GM23338 (cell line): ENCODE results near the gene HSPH1. TPM values are rescaled to one million over a fixed set of nuclear protein-coding genes. Genes with fewer than 3 reads are reported as not detected.
A peak's percentile ranks its signal among the peaks of the same experiment; 100 is the strongest.

Source experiments
- ATAC-seq: fragments of 200-7000 bp; cut with Tn5 transposase; 3 replicates; pipeline ENCODE4 v1.9.1; 2020
- DNase-seq: peaks from one replicate; pipeline ENCODE4 v3.0.0-alpha.2; 2015; ENCODE audit warnings: low spot score
- H2AFZ ChIP-seq: fragments of 200-600 bp; sonication (generic); 2 replicates; pipeline ENCODE4 v1.8.0; 2016; ENCODE audit warnings: antibody characterized with exemption, mild to moderate bottlenecking, moderate library complexity
- H3F3A ChIP-seq: fragments of 200-600 bp; sonication (generic); replicated peaks from 2 replicates; pipeline ENCODE4 v1.8.0; 2017; ENCODE audit warnings: antibody characterized with exemption, mixed run types, low read depth
- H3K27ac ChIP-seq: fragments of 200-600 bp; sonication (generic); 2 replicates; pipeline ENCODE4 v1.6.1; 2016; ENCODE audit warnings: low read depth
- H3K27me3 ChIP-seq: fragments of 200-600 bp; sonication (generic); 2 replicates; pipeline ENCODE4 v1.8.0; 2016; ENCODE audit warnings: mild to moderate bottlenecking, mixed run types, moderate library complexity; ENCODE audit not compliant: insufficient read depth
- H3K36me3 ChIP-seq: fragments of 200-600 bp; sonication (generic); 2 replicates; pipeline ENCODE4 v1.8.0; 2016; ENCODE audit warnings: mild to moderate bottlenecking; ENCODE audit not compliant: insufficient read depth
- H3K4me1 ChIP-seq: fragments of 200-600 bp; sonication (generic); 2 replicates; pipeline ENCODE4 v1.8.0; 2016; ENCODE audit warnings: mild to moderate bottlenecking, moderate library complexity; ENCODE audit not compliant: insufficient read depth
- H3K4me2 ChIP-seq: fragments of 200-600 bp; sonication (generic); 2 replicates; pipeline ENCODE4 v1.7.1; 2017; ENCODE audit warnings: mixed run types
- H3K4me3 ChIP-seq: fragments of 200-600 bp; sonication (generic); 2 replicates; pipeline ENCODE4 v1.6.1; 2016; ENCODE audit warnings: mixed run types
- H3K79me2 ChIP-seq: fragments of 200-600 bp; sonication (generic); replicated peaks from 2 replicates; pipeline ENCODE4 v1.8.0; 2017; ENCODE audit warnings: mild to moderate bottlenecking; ENCODE audit not compliant: insufficient read depth
- H3K9me2 ChIP-seq: fragments of 200-600 bp; sonication (generic); 2 replicates; pipeline ENCODE4 v1.8.0; 2017; ENCODE audit not compliant: insufficient read depth
- H4K20me1 ChIP-seq: fragments of 200-600 bp; sonication (generic); replicated peaks from 2 replicates; pipeline ENCODE4 v1.8.0; 2017; ENCODE audit warnings: mild to moderate bottlenecking; ENCODE audit not compliant: insufficient read depth
- H3K27ac Mint-ChIP-seq: 2 replicates; pipeline ENCODE4 v1.8.0; 2020; ENCODE audit warnings: inconsistent platforms, mild to moderate bottlenecking, moderate library complexity, mixed read lengths
- H3K27me3 Mint-ChIP-seq: 3 replicates; pipeline ENCODE4 v1.8.0; 2022; ENCODE audit warnings: low read depth, mild to moderate bottlenecking, moderate library complexity, mixed read lengths, inconsistent platforms; ENCODE audit not compliant: insufficient read depth, poor library complexity
- H3K36me3 Mint-ChIP-seq: 3 replicates; pipeline ENCODE4 v1.8.0; 2021; ENCODE audit warnings: low read depth, mild to moderate bottlenecking, inconsistent platforms, moderate library complexity, mixed read lengths
- H3K4me1 Mint-ChIP-seq: 3 replicates; pipeline ENCODE4 v1.8.0; 2020; ENCODE audit warnings: mild to moderate bottlenecking, inconsistent platforms, mixed read lengths
- H3K4me3 Mint-ChIP-seq: 3 replicates; pipeline ENCODE4 v1.8.0; 2021; ENCODE audit warnings: moderate library complexity, mild to moderate bottlenecking, inconsistent platforms, mixed read lengths
- H3K9me3 Mint-ChIP-seq: 3 replicates; pipeline ENCODE4 v1.8.0; 2020; ENCODE audit warnings: moderate library complexity, mild to moderate bottlenecking, inconsistent platforms, mixed read lengths
- CREB1 ChIP-seq: fragments of 250-450 bp; sonication (Bioruptor Pico); IDR thresholded peaks from 2 replicates; pipeline ENCODE4 v1.5.0; 2020; ENCODE audit warnings: low read depth, mild to moderate bottlenecking, moderate library complexity
- EZH2 ChIP-seq: fragments of 200-600 bp; sonication (generic); IDR thresholded peaks from one replicate; pipeline ENCODE4 v1.8.0; 2017; ENCODE audit warnings: antibody characterized with exemption, mild to moderate bottlenecking, low read depth; ENCODE audit not compliant: unreplicated experiment
- JUNB ChIP-seq: IDR thresholded peaks from one replicate; pipeline ENCODE4 v1.6.1; 2016; ENCODE audit warnings: antibody characterized with exemption; ENCODE audit not compliant: unreplicated experiment
- NANOG ChIP-seq: IDR thresholded peaks from 2 replicates; pipeline ENCODE4 v1.6.1; 2016; ENCODE audit warnings: antibody characterized with exemption, borderline replicate concordance
- ZNF114 ChIP-seq: fragments of 250-450 bp; sonication (Bioruptor Pico); IDR thresholded peaks from 2 replicates; pipeline ENCODE4 v1.5.0; 2020; ENCODE audit warnings: mild to moderate bottlenecking, moderate library complexity
- ZNF331 ChIP-seq: fragments of 250-450 bp; sonication (Bioruptor Pico); IDR thresholded peaks from 2 replicates; pipeline ENCODE4 v1.5.0; 2020; ENCODE audit warnings: low read depth, mild to moderate bottlenecking, moderate library complexity
- ZNF462 ChIP-seq: fragments of 250-450 bp; sonication (Bioruptor Pico); IDR thresholded peaks from 2 replicates; pipeline ENCODE4 v1.5.0; 2020; ENCODE audit warnings: mild to moderate bottlenecking, moderate library complexity
- polyA plus RNA-seq: library from polyadenylated mRNA; unstranded; fragments of >200 nt; fragmentation: Nextera tagmentation; extraction: Ambion mirVana; gene quantifications from 2 replicates; pipeline ENCODE4 v1.2.1, GENCODE V29; 2016
- total RNA-seq: library from RNA; depleted of rRNA; stranded (reverse); fragments of >200 nt; shearing (Covaris generic); gene quantifications from 2 replicates; pipeline ENCODE4 v1.2.3, GENCODE V29; 2014
- TF ChIP-seq, protein P1 (sequence below), 2 experiments: fragments of 200-600 bp in 1 of 2; sonication (generic) in 1 of 2; conservative IDR thresholded peaks; 2 replicates each; pipeline versions ENCODE4 v1.5.1 to v1.6.1; 2016 to 2017; ENCODE audit warnings: antibody characterized with exemption in 2 of 2, low read depth in 2 of 2, mild to moderate bottlenecking in 2 of 2, moderate library complexity in 1 of 2
- TF ChIP-seq, protein P2 (sequence below): IDR thresholded peaks from 2 replicates; pipeline ENCODE4 v1.6.1; 2016; ENCODE audit warnings: antibody characterized with exemption

The HSPH1 gene
- total and polyA plus RNA-seq, 2 experiments from 2014 or later = 112 to 147 TPM

DNA sequence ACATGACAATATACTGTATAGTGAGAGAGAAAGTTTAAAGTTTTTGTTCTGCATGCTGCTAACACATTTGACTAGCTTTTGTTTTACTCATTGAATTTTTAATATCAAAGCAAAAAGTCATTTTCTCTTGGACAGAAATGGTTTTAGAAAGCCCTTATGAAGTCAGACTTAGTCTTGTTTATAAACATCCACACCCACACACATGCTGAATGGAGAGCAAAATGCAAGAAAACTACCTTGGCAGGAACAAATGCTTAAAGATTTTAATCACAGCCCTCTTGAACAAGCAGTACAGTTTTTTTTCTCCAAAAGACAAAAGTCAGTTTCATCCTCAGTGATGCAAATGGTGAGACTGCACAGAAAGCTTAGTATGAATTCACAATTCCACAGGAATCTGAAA, 25.0 kb downstream of the HSPH1 start (continued):
- TF ChIP-seq, protein P1, sequence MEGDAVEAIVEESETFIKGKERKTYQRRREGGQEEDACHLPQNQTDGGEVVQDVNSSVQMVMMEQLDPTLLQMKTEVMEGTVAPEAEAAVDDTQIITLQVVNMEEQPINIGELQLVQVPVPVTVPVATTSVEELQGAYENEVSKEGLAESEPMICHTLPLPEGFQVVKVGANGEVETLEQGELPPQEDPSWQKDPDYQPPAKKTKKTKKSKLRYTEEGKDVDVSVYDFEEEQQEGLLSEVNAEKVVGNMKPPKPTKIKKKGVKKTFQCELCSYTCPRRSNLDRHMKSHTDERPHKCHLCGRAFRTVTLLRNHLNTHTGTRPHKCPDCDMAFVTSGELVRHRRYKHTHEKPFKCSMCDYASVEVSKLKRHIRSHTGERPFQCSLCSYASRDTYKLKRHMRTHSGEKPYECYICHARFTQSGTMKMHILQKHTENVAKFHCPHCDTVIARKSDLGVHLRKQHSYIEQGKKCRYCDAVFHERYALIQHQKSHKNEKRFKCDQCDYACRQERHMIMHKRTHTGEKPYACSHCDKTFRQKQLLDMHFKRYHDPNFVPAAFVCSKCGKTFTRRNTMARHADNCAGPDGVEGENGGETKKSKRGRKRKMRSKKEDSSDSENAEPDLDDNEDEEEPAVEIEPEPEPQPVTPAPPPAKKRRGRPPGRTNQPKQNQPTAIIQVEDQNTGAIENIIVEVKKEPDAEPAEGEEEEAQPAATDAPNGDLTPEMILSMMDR (conservative IDR thresholded peaks at IDR 0.05; ENCODE audit: low read depth in 2 of 2) = no peak
- TF ChIP-seq CREB1 (CRISPR knock-in tag) (no peak), ZNF462 (CRISPR knock-in tag) (no peak), NANOG (no peak), EZH2 (no peak)

DNA sequence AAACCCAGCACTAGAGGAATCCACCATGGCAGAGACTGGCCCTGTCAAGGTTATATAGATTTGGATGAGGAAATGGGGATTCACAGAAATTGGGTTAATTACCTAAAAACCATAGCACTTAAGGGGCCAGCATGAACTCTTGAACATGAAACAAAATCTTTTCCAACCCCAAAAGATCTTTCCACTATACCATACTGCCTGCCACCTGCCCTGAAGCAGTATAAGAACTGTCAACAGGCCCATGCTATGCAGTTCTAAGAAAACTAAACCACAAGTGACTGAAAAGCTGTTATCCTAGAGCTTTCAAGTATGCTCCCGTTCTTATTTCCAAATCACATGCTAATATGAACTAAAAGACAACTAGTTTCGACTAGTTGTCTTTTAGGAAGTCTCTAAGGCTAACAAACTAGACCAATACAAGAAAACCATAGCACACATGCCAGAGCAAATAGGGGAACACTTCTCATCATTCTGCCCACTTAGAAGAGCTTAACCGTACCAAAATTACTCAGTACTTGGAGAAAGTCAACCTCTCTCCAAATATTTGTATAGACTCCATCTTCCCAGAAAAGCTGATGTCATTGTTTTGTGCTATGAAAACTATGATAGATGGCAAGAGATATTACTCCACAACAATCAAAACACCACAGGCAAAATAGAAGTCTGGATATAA, 27.5 kb downstream of the HSPH1 start:
- Mint-ChIP-seq H3K4me1 (peaks cover 3% of the 10 kb centered on the region; the same call in 2 of the 3 replicates), H3K27ac (no peak overlapping the region; the same call in 1 of the 2 replicates), H3K4me3 (no peak overlapping the region), H3K9me3 (no peaks in the 10 kb centered on the region), H3K27me3 (no peaks in the 10 kb centered on the region), H3K36me3 (peaks cover 29% of the 10 kb centered on the region)
- no peak overlapping the region for H2AFZ ChIP-seq
- H3K27ac ChIP-seq = peak overlapping the region; percentile 12; the same call in 1 of the 2 replicates
- H3F3A ChIP-seq = no peaks in the 10 kb centered on the region
- no peaks in the 10 kb centered on the region for H3K4me1 ChIP-seq
- DNase-seq (no peak), ATAC-seq (no peak)
- peaks cover 31% of the 10 kb centered on the region for H3K36me3 ChIP-seq
- H3K79me2 ChIP-seq = no peaks in the 10 kb centered on the region
- H3K4me3 ChIP-seq = no peak overlapping the region
- peaks cover 6% of the 10 kb centered on the region; the same call in 1 of the 2 replicates for H4K20me1 ChIP-seq
- H3K27me3 ChIP-seq = no peaks in the 10 kb centered on the region
- no peak overlapping the region for H3K4me2 ChIP-seq
- no peaks in the 10 kb centered on the region for H3K9me2 ChIP-seq
- TF ChIP-seq ZNF114 (CRISPR knock-in tag) (no peak), JUNB (no peak), ZNF331 (no peak)
- TF ChIP-seq, protein P1 (conservative IDR thresholded peaks at IDR 0.05; ENCODE audit: low read depth in 2 of 2) = no peak
- TF ChIP-seq, protein P2, sequence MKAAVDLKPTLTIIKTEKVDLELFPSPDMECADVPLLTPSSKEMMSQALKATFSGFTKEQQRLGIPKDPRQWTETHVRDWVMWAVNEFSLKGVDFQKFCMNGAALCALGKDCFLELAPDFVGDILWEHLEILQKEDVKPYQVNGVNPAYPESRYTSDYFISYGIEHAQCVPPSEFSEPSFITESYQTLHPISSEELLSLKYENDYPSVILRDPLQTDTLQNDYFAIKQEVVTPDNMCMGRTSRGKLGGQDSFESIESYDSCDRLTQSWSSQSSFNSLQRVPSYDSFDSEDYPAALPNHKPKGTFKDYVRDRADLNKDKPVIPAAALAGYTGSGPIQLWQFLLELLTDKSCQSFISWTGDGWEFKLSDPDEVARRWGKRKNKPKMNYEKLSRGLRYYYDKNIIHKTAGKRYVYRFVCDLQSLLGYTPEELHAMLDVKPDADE = no peak
